GM19023 (cell line): ENCODE data around the gene AXDND1.
A peak's percentile ranks its signal among the peaks of the same experiment; 100 is the strongest.
"Not testable (repeated sequence)": the region's sequence is repeated elsewhere in the genome, so short reads cannot be mapped to it uniquely, and the experiment has no call there.

Experiments used
- ATAC-seq: cut with Tn5 transposase; IDR thresholded peaks from one replicate; pipeline ENCODE4 v1.9.1; 2021; ENCODE audit warnings: mild to moderate bottlenecking, moderate library complexity; ENCODE audit not compliant: unreplicated experiment

The AXDND1 gene

GRCh38 chr1:179366093-179366800 lies 476 bp downstream of the AXDND1 start:
- ATAC-seq: peak; percentile 33

DNA sequence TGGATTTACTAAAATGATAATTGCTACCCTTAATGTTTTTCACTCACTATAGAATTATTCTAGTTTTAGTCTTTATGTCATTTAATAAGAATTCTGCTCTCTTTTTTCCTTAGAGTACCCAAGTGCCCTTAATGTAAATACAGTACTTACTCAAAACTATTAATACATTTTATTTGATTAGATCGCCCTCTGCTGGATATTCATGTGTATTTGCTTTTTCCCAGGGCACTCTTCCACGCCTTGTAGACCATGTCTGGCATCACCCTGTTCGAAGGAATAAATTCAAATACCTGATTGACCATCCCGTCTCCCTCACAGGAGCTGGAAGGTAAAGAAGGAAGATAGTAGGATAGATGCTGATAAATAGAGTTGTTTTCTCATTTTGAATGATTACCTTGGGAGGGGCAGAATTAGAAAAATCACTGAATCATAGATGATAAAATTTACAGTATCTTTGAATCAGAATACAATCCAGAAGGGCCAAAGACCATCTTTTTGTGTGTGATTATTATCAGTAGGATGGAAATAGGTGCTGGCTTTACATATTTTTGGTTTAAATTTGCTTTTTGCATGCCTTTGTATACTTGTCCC lies 4.1 kb downstream of the AXDND1 start:
- no peak for ATAC-seq

DNA sequence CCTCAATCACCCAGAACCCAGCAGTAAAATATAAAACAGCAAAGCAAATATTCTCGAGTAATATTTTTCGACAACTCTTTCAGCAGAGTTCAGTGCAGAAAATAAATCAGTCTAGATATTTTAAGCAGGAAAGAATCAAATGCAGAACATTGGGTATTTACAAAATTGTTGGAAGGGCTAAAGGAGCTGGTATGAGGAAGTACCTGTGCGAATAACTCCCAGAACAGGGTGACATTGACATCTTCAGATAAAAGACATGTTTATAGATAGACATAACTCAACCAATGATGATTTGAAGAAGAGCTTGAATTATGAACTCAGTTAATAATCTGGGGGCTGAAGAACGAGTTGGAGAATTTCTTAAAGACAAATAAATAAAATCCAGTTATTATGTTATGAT lies 6.4 kb downstream of the AXDND1 start:
- no peak for ATAC-seq

GRCh38 chr1:179376223-179376622 lies 10.5 kb downstream of the AXDND1 start:
- no peak for ATAC-seq

DNA sequence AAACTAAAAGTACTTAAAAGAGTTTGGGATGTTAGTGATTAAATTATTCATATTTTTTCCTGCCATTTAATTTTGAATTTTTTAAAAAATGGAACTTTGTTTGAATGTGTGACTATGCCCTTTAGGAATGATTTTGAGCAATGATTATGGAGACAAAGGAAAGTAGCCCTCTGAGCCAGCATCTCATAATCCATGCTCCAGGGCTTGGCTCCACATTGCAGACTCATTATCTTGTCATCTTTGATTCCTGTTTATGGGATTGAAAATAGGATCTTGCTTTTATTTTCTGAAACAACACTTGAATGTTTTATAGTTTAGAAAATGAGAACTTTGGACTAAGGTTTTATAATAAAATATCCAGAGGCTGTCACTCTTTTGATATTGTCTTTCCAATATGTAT lies 14.5 kb downstream of the AXDND1 start:
- ATAC-seq: no peak

- ATAC-seq: no peak
These were observed 18.3 kb downstream of the AXDND1 start for GRCh38 chr1:179384027-179384426.

DNA sequence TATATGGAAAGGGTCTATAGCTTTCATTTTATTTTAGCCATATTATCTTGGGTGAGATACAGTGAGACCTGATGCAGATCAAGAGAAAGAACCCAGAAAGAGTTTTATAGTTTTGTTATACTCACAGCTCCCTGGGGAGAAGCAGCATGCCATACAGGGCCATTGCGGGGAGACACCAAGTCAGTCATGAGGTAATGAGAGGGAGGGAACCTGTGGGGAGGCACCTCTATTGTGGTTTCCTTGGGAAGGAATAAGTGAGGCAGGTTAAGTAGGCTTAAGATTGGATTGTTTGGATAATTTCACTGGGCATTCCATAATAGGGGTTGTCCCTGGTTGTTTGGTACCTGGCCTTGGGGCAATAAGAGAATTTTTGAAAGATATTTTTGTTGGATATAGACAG lies 19.7 kb downstream of the AXDND1 start:
- no peak for ATAC-seq

GRCh38 chr1:179393721-179394120 lies 27.9 kb downstream of the AXDND1 start:
- ATAC-seq: no peak

- ATAC-seq: not testable (repeated sequence)
These were observed 33.6 kb downstream of the AXDND1 start for GRCh38 chr1:179399399-179399798.

DNA sequence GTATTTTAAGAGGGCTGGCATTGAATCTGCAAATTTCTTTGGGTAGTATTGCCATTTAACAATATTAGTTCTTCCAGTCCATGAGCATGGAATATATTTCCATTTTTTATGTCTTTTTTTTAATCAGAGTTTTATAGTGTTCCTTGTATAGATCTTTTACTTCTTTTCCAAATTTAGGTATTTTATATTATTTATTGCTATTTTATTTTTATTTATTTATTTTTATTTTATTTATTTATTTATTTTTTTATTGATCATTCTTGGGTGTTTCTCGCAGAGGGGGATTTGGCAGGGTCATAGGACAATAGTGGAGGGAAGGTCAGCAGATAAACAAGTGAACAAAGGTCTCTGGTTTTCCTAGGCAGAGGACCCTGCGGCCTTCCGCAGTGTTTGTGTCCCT lies 52.0 kb downstream of the AXDND1 start:
- ATAC-seq: not testable (repeated sequence)

DNA sequence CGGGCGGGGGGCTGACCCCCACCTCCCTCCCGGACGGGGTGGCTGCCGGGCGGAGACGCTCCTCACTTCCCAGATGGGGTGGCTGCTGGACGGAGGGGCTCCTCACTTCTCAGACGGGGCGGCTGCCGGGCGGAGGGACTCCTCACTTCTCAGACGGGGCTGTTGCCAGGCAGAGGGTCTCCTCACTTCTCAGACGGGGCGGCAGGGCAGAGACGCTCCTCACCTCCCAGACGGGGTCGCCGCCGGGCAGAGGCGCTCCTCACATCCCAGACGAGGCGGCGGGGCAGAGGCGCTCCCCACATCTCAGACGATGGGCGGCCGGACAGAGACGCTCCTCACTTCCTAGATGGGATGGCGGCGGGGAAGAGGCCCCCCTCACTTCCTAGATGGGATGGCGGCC lies 52.9 kb downstream of the AXDND1 start:
- not testable (repeated sequence) for ATAC-seq

- ATAC-seq: no peak
These were observed 58.8 kb downstream of the AXDND1 start for GRCh38 chr1:179424610-179425009.

DNA sequence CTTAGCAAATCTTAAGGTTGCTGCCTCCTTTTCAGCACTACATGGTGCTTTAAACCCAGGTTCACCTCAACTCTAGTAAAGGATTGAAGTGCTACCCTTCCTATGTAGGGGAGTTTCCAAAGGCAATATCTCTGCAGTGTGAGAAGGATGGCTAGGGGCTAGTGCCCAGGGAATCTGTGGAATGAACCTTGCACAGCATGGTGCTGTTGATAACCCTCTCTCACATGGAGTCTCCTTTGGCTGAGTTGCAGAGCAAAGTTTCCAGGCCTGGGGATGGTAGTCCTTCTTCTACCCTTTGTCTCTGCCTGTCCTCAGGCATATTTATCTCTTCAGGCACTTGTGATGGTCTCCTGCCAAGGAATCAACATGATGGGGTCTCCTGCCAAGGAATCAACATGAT lies 59.4 kb downstream of the AXDND1 start:
- no peak for ATAC-seq

DNA sequence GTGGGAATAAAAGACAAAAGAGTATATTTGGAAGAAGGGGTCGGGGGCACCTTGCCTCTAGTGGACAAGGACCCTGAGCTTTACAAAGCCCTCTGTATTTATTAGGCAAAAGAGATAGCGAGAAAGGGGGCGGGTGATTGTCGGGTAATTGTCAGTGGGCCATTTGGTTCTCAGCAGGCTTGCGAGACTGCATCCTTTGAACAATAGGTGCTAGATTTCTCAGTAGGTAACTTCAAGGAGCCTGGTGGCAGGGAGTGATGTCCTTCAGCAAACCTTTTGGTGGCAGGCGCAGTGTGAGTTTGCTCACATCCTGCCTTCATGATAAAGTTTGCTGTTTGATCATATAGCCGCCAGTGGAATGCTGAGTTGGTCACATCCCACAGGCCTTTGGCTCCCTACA lies 71.4 kb downstream of the AXDND1 start:
- ATAC-seq: no peak

DNA sequence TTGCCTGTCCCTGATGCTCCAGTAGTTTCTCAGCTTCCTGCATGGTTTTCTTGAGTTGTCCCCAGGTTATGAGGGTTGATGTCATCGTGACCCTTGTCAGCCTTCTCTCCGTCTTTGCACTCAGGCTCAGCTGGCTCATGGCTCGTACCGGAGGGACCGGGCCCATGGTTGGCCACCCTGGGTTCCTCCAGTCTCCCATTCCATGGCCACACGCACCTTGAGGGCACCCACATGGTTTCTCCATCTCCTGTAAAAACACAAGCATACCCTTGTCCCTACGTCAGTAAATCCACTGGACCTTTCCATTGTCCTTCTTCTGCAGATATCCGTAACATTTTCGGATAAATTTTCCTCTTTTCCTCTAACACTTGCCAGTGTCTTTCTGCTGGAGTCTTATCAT lies 73.9 kb downstream of the AXDND1 start:
- ATAC-seq: not testable (repeated sequence)

DNA sequence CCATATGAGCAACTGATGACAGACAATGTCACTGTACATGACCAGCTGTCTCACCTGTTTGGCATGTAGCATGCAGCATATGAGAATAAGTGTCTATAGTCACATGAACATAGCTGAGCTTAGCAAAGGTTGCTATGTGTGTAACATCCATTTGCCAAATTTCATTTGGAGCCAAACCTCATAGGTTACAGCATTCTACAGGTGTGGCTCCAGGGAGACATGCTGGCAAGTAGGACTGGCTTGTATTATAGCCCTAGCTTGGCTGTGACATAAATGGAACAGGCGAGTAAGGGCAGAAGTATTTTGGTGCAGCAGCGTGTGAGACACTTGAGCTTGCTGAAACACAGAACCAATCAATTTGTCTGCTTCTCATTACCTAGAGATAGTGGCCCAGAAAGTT lies 74.5 kb downstream of the AXDND1 start:
- ATAC-seq: not testable (repeated sequence)

DNA sequence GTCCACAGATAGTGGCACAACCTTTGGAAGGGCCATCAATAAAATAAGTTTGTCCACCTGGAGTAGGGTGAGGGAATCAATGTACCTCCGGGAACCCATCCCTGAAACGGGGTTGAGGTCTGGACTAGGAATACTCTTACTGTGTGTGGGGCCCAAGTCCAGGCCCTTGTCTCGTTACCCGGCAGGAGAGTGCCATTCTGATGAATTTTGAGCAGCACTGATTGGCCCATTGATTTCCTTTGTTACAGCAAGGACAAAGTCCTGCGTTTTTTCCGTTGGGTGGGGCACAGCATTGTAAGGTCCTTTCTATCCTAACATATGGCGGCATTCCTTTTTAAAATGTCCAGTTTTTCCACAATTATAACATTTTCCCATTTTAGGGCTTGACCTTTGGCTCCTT lies 75.2 kb downstream of the AXDND1 start:
- ATAC-seq: no peak

- no peak for ATAC-seq
These were observed 75.7 kb downstream of the AXDND1 start for GRCh38 chr1:179441501-179441900.

DNA sequence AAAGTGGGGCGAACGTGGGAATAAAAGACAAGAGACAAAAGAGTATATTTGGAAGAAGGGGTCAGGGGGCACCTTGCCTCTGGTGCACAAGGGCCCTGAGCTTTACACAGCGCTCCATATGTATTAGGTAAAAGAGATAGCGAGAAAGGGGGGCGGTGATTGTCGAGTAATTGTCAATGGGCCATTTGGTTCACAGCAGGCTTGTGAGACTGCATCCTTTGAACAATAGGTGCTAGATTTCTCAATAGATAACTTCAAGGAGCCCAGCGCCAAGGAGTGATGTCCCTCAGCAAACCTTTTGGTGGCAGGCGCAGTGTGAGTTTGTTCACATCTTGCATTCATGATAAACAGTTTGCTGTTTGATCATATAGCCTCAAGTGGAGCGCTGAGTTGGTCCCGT lies 77.1 kb downstream of the AXDND1 start:
- ATAC-seq: not testable (repeated sequence)

DNA sequence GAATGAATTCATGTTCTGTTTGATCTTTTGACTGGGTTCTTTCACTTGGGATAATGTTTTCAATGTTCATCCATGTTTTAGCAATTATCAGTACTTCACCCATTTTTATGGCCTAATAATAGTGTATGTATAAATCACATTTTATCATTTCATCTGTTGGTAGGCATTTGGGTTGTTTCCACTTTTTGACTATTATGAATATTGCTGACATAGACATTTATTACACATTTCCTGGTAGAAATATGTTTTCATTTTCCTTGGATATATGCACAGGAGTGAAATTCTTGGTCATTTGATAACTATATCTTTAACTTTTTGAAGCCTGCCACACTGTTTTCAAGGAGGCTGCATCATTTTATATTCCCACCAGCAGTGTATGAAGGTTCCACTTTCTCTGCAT lies 79.8 kb downstream of the AXDND1 start:
- ATAC-seq: no peak

GRCh38 chr1:179447489-179447888 lies 81.7 kb downstream of the AXDND1 start:
- no peak for ATAC-seq

DNA sequence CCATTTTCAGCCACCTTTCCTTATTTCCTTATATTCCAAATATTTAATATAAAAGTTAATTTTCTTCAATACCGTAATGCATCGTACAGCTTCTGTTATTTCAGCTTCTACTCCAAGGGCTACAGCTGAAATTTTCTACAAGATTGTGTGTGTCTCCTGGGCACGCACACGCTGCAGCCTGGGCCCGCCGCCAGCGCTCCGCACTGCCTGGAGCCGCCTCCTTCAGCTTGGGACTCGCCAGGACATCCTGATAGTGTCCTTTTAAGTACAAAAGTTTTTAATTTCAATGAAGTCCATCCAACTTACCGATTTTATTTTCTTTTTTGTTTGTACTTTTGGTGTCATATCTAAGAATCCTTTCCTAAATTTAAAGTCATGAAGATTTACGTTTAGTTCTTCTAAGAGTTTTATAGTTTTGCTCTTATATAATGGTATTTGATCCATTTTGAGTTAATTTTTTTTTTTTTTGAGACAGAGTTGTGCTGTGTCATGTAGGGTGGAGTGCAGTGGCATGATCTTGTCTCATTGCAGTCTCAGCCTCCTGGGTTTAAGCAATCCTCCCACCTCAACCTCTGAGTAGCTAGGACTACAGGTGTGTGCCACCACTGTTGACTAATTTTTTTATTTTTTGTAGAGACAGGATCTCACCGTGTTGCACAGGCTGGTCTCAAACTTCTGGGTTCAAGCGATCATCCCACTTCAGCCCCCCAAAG lies 82.8 kb downstream of the AXDND1 start:
- ATAC-seq: no peak
